WTC11 (cell line): Measurements from ENCODE around the gene EML4. TPM values are rescaled to one million over a fixed set of nuclear protein-coding genes. Genes with fewer than 3 reads are reported as not detected.

Experiments used
- ATAC-seq: fragments of 200-7000 bp; cut with Tn5 transposase; 2 replicates; pipeline ENCODE4 v1.10.0; 2021; ENCODE audit warnings: mild to moderate bottlenecking, moderate library complexity
- CTCF ChIA-PET: fragments of 300-600 bp; sonication (Branson Sonifier 250); formaldehyde crosslinking; loops from one replicate; lab custom pipeline; 2021; ENCODE audit warnings: antibody characterized with exemption; lab: Charles Lee
- POLR2A ChIA-PET: fragments of 350-600 bp; sonication (Branson Sonifier 250); formaldehyde crosslinking; loops from one replicate; lab custom pipeline; 2021; ENCODE audit warnings: antibody characterized with exemption; lab: Charles Lee
- DNase-seq: peaks from one replicate; pipeline ENCODE4 v3.0.0; 2021; ENCODE audit warnings: low spot score
- H3K27ac Mint-ChIP-seq: 2 replicates; pipeline ENCODE4 v1.8.0; 2021; ENCODE audit warnings: mixed read lengths
- H3K27me3 Mint-ChIP-seq: 2 replicates; pipeline ENCODE4 v1.8.0; 2021; ENCODE audit warnings: low read depth, mild to moderate bottlenecking, moderate library complexity, mixed read lengths
- H3K36me3 Mint-ChIP-seq: 2 replicates; pipeline ENCODE4 v1.8.0; 2021; ENCODE audit warnings: mixed read lengths
- H3K4me1 Mint-ChIP-seq: 2 replicates; pipeline ENCODE4 v1.8.0; 2022; ENCODE audit warnings: mixed read lengths
- H3K4me3 Mint-ChIP-seq: 2 replicates; pipeline ENCODE4 v1.8.0; 2021; ENCODE audit warnings: mild to moderate bottlenecking, moderate library complexity, mixed read lengths
- H3K9me3 Mint-ChIP-seq: 2 replicates; pipeline ENCODE4 v1.8.0; 2021; ENCODE audit warnings: mixed read lengths
- AFF4 ChIP-seq: sonication (generic); formaldehyde crosslinking; IDR thresholded peaks from 2 replicates; pipeline ENCODE4 v1.8.1; 2023; ENCODE audit warnings: mild to moderate bottlenecking, missing genetic modification reagents, borderline replicate concordance
- FOXK1 ChIP-seq: sonication (generic); formaldehyde crosslinking; IDR thresholded peaks from 2 replicates; pipeline ENCODE4 v1.8.0; 2022; ENCODE audit warnings: mild to moderate bottlenecking, moderate library complexity, missing genetic modification reagents
- GABPB1 ChIP-seq: sonication (generic); formaldehyde crosslinking; IDR thresholded peaks from 2 replicates; pipeline ENCODE4 v1.8.1; 2023; ENCODE audit warnings: mild to moderate bottlenecking, missing genetic modification reagents
- JAZF1 ChIP-seq: fragments of 250-450 bp; sonication (Bioruptor Pico); IDR thresholded peaks from 2 replicates; pipeline ENCODE4 v1.9.0; 2021; ENCODE audit warnings: moderate library complexity, mild to moderate bottlenecking, inconsistent platforms
- MYBL2 ChIP-seq: sonication (generic); formaldehyde crosslinking; IDR thresholded peaks from 2 replicates; pipeline ENCODE4 v1.8.1; 2023; ENCODE audit warnings: mild to moderate bottlenecking, moderate library complexity, missing genetic modification reagents
- NFATC4 ChIP-seq: fragments of 250-450 bp; sonication (Bioruptor Pico); IDR thresholded peaks from 2 replicates; pipeline ENCODE4 v1.9.0; 2021; ENCODE audit warnings: mild to moderate bottlenecking
- PREB ChIP-seq: sonication (generic); formaldehyde crosslinking; IDR thresholded peaks from 2 replicates; pipeline ENCODE4 v1.8.1; 2022; ENCODE audit warnings: mild to moderate bottlenecking, missing genetic modification reagents, moderate library complexity, borderline replicate concordance
- RELA ChIP-seq: sonication (generic); formaldehyde crosslinking; IDR thresholded peaks from 2 replicates; pipeline ENCODE4 v1.8.1; 2022; ENCODE audit warnings: missing genetic modification reagents, mild to moderate bottlenecking, borderline replicate concordance
- RORB ChIP-seq: fragments of 250-450 bp; sonication (Bioruptor Pico); IDR thresholded peaks from 2 replicates; pipeline ENCODE4 v1.9.0; 2021; ENCODE audit warnings: mild to moderate bottlenecking
- SMAD3 ChIP-seq: sonication (generic); formaldehyde crosslinking; IDR thresholded peaks from 2 replicates; pipeline ENCODE4 v1.8.0; 2022; ENCODE audit warnings: missing genetic modification reagents, mild to moderate bottlenecking, borderline replicate concordance
- ZMAT4 ChIP-seq: fragments of 250-450 bp; sonication (Bioruptor Pico); IDR thresholded peaks from 2 replicates; pipeline ENCODE4 v1.9.0; 2021; ENCODE audit warnings: mild to moderate bottlenecking
- ZNF232 ChIP-seq: sonication (generic); formaldehyde crosslinking; IDR thresholded peaks from 2 replicates; pipeline ENCODE4 v1.8.0; 2022; ENCODE audit warnings: mild to moderate bottlenecking, missing genetic modification reagents
- total RNA-seq: library from RNA; stranded (reverse); gene quantifications from 3 replicates; pipeline ENCODE4 v1.2.3, GENCODE V29; 2021
- TF ChIP-seq, protein P1 (sequence below): sonication (generic); formaldehyde crosslinking; IDR thresholded peaks from 2 replicates; pipeline ENCODE4 v1.8.1; 2023; ENCODE audit warnings: mild to moderate bottlenecking, moderate library complexity, missing genetic modification reagents

The EML4 gene
- total RNA-seq, 1 experiment from 2014 or later, result 89.9 TPM

DNA sequence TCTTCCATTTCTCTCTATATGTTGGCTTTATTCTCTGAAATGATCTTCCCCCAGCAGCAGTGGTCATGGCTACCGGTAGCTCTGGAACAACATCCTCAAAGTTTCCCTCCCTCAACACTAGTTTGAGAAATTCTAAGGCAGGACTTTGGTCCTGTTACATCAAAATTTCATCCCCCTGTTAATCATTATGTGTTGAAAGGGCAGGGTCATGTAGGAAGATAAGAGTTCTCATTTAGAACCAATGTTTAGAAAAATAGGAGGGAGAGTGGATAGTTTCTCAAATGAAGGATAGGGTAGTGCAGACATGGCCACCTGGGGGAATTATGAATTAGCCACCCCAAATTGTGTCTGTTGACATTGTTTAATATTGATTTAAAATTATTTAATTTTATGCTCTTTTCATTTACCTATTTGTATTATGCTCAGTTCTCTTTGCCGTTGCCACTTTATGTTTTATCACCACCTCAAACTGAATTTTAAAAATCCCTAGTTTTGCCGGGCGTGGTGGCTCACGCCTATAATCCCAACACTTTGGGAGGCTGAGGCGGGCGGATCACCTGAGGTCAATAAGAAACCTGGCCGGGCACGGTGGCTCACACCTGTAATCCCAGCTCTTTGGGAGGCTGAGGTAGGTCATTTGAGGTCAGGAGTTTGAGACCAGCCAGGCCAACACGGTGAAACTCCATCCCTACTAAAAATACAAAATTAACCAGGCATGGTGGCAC is 22.3 kb downstream of the EML4 start:
- no peak for DNase-seq
- no peaks in the 10 kb centered on the region for H3K9me3 Mint-ChIP-seq

DNA sequence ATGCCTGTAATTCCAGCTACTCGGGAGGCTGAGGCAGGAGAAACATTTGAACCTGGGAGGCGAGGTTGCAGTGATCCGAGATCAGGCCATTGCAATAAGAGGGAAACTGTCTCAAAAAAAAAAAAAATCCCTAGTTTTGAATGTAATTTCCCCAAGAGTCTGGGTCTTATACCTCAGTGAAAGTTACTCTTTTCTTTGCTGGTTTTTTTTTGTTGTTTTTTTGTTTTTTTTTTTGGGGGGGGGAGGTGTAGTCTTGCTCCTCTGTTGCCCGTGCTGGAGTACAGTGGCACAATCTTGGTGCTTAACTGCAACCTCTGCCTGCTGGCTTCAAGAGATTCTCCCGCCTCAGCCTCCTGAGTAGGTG is 22.8 kb downstream of the EML4 start:
- CTCF ChIA-PET, result no interaction called here
- no peak for ATAC-seq
- no peak for TF ChIP-seq ZMAT4 (CRISPR knock-in tag)
- no peak for TF ChIP-seq RORB (CRISPR knock-in tag)
- no peak for TF ChIP-seq SMAD3 (CRISPR knock-in tag)
- no peak for TF ChIP-seq RELA (CRISPR knock-in tag)
- TF ChIP-seq FOXK1 (CRISPR knock-in tag), result no peak
- TF ChIP-seq, protein P1, sequence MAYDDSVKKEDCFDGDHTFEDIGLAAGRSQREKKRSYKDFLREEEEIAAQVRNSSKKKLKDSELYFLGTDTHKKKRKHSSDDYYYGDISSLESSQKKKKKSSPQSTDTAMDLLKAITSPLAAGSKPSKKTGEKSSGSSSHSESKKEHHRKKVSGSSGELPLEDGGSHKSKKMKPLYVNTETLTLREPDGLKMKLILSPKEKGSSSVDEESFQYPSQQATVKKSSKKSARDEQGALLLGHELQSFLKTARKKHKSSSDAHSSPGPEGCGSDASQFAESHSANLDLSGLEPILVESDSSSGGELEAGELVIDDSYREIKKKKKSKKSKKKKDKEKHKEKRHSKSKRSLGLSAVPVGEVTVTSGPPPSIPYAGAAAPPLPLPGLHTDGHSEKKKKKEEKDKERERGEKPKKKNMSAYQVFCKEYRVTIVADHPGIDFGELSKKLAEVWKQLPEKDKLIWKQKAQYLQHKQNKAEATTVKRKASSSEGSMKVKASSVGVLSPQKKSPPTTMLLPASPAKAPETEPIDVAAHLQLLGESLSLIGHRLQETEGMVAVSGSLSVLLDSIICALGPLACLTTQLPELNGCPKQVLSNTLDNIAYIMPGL (CRISPR knock-in tag), result no peak
- TF ChIP-seq MYBL2 (CRISPR knock-in tag), result no peak

More for the DNA sequence above, 22.3 kb downstream of the EML4 start:
- Mint-ChIP-seq H3K36me3 (no peaks in the 10 kb centered on the region), H3K27me3 (no peaks in the 10 kb centered on the region), H3K4me3 (no peak overlapping the region), H3K27ac (peak overlapping the region; percentile 53; the same call in 1 of the 2 replicates), H3K4me1 (peaks cover 21% of the 10 kb centered on the region)
- POLR2A ChIA-PET, result no interaction called here
- ATAC-seq, result no peak
- CTCF ChIA-PET, result interaction anchor here (0.6 kb wide), 1 partner anchor 9 kb away, joined by 3 read pairs; no protein-coding TSS in a partner anchor
- TF ChIP-seq GABPB1 (peak; percentile 85), ZNF232 (no peak)

GRCh38 chr2:42192652-42193566 is 23.8 kb downstream of the EML4 start:
- ChIA-PET CTCF (no interaction called here), POLR2A (no interaction called here)

More for the DNA sequence above, 22.8 kb downstream of the EML4 start:
- Mint-ChIP-seq H3K36me3 (no peaks in the 10 kb centered on the region), H3K4me3 (no peak overlapping the region), H3K9me3 (no peaks in the 10 kb centered on the region), H3K4me1 (peaks cover 26% of the 10 kb centered on the region), H3K27me3 (no peaks in the 10 kb centered on the region), H3K27ac (no peak overlapping the region)
- POLR2A ChIA-PET, result no interaction called here
- no peak for DNase-seq

More at GRCh38 chr2:42192652-42193566, 23.8 kb downstream of the EML4 start:
- H3K4me3 Mint-ChIP-seq, result no peak overlapping the region
- peak overlapping the region; percentile 71 for H3K27ac Mint-ChIP-seq
- peaks cover under 1% of the 10 kb centered on the region; the same call in 1 of the 2 replicates for H3K9me3 Mint-ChIP-seq
- no peaks in the 10 kb centered on the region for H3K27me3 Mint-ChIP-seq
- H3K36me3 Mint-ChIP-seq, result no peaks in the 10 kb centered on the region
- ATAC-seq (no peak), DNase-seq (no peak)
- H3K4me1 Mint-ChIP-seq, result peaks cover 26% of the 10 kb centered on the region
- TF ChIP-seq JAZF1 (CRISPR knock-in tag) (no peak), AFF4 (no peak), PREB (CRISPR knock-in tag) (no peak), NFATC4 (no peak)
- TF ChIP-seq, protein P1 (CRISPR knock-in tag), result no peak
- TF ChIP-seq, all 79 proteins: peak for 0
